PC-3 (cell line): ENCODE results near the gene AMELX.

Source experiments
- EZH2 ChIP-seq: fragments of 300-600 bp; sonication (generic); IDR thresholded peaks from one replicate; pipeline ENCODE4 v1.6.1; 2017; ENCODE audit warnings: antibody characterized with exemption, mild to moderate bottlenecking, low read length; ENCODE audit not compliant: unreplicated experiment
- EZH2phosphoT487 ChIP-seq: fragments of 300-600 bp; sonication (generic); IDR thresholded peaks from 2 replicates; pipeline ENCODE4 v1.6.1; 2018; ENCODE audit warnings: mild to moderate bottlenecking, antibody characterized with exemption, low read length, borderline replicate concordance
- TF ChIP-seq, protein P1 (sequence below): fragments of 300-600 bp; sonication (generic); conservative IDR thresholded peaks from 2 replicates; pipeline ENCODE4 v1.5.1; 2017; ENCODE audit warnings: antibody characterized with exemption, low read depth, mild to moderate bottlenecking, low read length

DNA sequence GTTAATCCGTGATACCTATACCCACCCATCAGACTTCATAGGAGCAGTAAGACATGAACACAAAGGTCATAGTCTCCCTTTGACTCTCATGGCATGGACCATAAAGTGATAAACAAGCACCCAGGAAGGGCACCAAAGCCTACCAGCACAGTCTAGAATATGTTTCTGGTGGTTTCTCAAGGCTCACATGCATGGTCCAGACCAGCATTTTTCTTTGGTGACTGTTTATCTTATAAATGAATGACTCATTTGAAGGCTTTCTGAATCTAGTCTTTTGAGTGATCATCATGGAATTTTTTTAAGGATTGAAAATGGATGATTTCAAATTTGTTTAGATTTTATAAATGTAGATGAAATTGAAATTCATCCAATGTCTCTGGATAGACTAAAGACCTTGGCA lies 32.0 kb upstream of the AMELX start:
- TF ChIP-seq, protein P1, sequence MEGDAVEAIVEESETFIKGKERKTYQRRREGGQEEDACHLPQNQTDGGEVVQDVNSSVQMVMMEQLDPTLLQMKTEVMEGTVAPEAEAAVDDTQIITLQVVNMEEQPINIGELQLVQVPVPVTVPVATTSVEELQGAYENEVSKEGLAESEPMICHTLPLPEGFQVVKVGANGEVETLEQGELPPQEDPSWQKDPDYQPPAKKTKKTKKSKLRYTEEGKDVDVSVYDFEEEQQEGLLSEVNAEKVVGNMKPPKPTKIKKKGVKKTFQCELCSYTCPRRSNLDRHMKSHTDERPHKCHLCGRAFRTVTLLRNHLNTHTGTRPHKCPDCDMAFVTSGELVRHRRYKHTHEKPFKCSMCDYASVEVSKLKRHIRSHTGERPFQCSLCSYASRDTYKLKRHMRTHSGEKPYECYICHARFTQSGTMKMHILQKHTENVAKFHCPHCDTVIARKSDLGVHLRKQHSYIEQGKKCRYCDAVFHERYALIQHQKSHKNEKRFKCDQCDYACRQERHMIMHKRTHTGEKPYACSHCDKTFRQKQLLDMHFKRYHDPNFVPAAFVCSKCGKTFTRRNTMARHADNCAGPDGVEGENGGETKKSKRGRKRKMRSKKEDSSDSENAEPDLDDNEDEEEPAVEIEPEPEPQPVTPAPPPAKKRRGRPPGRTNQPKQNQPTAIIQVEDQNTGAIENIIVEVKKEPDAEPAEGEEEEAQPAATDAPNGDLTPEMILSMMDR = no peak
- no peak for TF ChIP-seq EZH2
- no peak for TF ChIP-seq EZH2phosphoT487
